H9 (cell line): ENCODE results near the gene CPNE7. TPM values are rescaled to one million over a fixed set of nuclear protein-coding genes. Genes with fewer than 3 reads are reported as not detected.

Experiments
- DNase-seq: peaks from one replicate; pipeline ENCODE4 v3.0.0-alpha.2; 2017
- H2AFZ ChIP-seq: one replicate; pipeline ENCODE4 v1.6.1; 2013; ENCODE audit warnings: mild to moderate bottlenecking, low read length, control low read depth, moderate library complexity
- H2AK5ac ChIP-seq: 2 replicates; pipeline ENCODE4 v1.6.1; 2013; ENCODE audit warnings: low read length, control low read depth, mixed read lengths; ENCODE audit not compliant: insufficient read length
- H2BK120ac ChIP-seq: one replicate; pipeline ENCODE4 v1.6.1; 2013; ENCODE audit warnings: low read depth, mild to moderate bottlenecking, low read length, control low read depth, inconsistent platforms; ENCODE audit not compliant: poor library complexity, severe bottlenecking
- H2BK12ac ChIP-seq: 2 replicates; pipeline ENCODE4 v1.6.1; 2013; ENCODE audit warnings: low read length, control low read depth, mixed read lengths, low read depth; ENCODE audit not compliant: insufficient read length
- H2BK15ac ChIP-seq: 2 replicates; pipeline ENCODE4 v1.6.1; 2013; ENCODE audit warnings: low read depth, low read length, control low read depth
- H2BK20ac ChIP-seq: one replicate; pipeline ENCODE4 v1.6.1; 2013; ENCODE audit warnings: low read depth, mild to moderate bottlenecking, low read length, control low read depth, inconsistent platforms; ENCODE audit not compliant: poor library complexity, severe bottlenecking
- H2BK5ac ChIP-seq: 2 replicates; pipeline ENCODE4 v1.6.1; 2013; ENCODE audit warnings: low read length, control low read depth, mixed read lengths; ENCODE audit not compliant: insufficient read length
- H3K14ac ChIP-seq: 2 replicates; pipeline ENCODE4 v1.6.1; 2013; ENCODE audit warnings: low read length, control low read depth; ENCODE audit not compliant: insufficient read depth
- H3K18ac ChIP-seq: 2 replicates; pipeline ENCODE4 v1.6.1; 2013; ENCODE audit warnings: low read depth, mild to moderate bottlenecking, mixed read lengths, low read length, control low read depth; ENCODE audit not compliant: insufficient read length
- H3K23ac ChIP-seq: 2 replicates; pipeline ENCODE4 v1.6.1; 2013; ENCODE audit warnings: low read length, control low read depth, mixed read lengths, low read depth; ENCODE audit not compliant: insufficient read length
- H3K23me2 ChIP-seq: 2 replicates; pipeline ENCODE4 v1.6.1; 2013; ENCODE audit warnings: low read depth, mild to moderate bottlenecking, mixed read lengths, low read length, control low read depth; ENCODE audit not compliant: insufficient read length, poor library complexity, severe bottlenecking
- H3K27ac ChIP-seq: 2 replicates; pipeline ENCODE4 v1.5.1; 2013; ENCODE audit warnings: low read length, control low read depth, mixed read lengths, low read depth; ENCODE audit not compliant: insufficient read length
- H3K27me3 ChIP-seq: 2 replicates; pipeline ENCODE4 v1.6.1; 2013; ENCODE audit warnings: low read length, control low read depth, inconsistent platforms; ENCODE audit not compliant: insufficient read depth
- H3K4ac ChIP-seq: 2 replicates; pipeline ENCODE4 v1.6.1; 2013; ENCODE audit warnings: low read depth, mild to moderate bottlenecking, control low read depth, inconsistent platforms, low read length, moderate library complexity
- H3K4me1 ChIP-seq: 2 replicates; pipeline ENCODE4 v1.6.1; 2013; ENCODE audit warnings: low read length, control low read depth, inconsistent platforms; ENCODE audit not compliant: insufficient read depth
- H3K4me2 ChIP-seq: 2 replicates; pipeline ENCODE4 v1.6.1; 2013; ENCODE audit warnings: low read length, control low read depth, mixed read lengths; ENCODE audit not compliant: insufficient read length, insufficient read depth
- H3K56ac ChIP-seq: 2 replicates; pipeline ENCODE4 v1.6.1; 2013; ENCODE audit warnings: low read depth, mild to moderate bottlenecking, mixed read lengths, low read length, control low read depth; ENCODE audit not compliant: insufficient read length
- H3K79me1 ChIP-seq: 2 replicates; pipeline ENCODE4 v1.6.1; 2013; ENCODE audit warnings: low read depth, mild to moderate bottlenecking, moderate library complexity, low read length, control low read depth, inconsistent platforms; ENCODE audit not compliant: insufficient read depth, poor library complexity, severe bottlenecking
- H3K79me2 ChIP-seq: 2 replicates; pipeline ENCODE4 v1.6.1; 2013; ENCODE audit warnings: low read length, control low read depth, inconsistent platforms; ENCODE audit not compliant: insufficient read depth
- H3K9ac ChIP-seq: 2 replicates; pipeline ENCODE4 v1.6.1; 2013; ENCODE audit warnings: low read length, control low read depth, mixed read lengths; ENCODE audit not compliant: insufficient read length; ENCODE audit errors: extremely low read depth
- H3K9me3 ChIP-seq: one replicate; pipeline ENCODE4 v1.6.1; 2013; ENCODE audit warnings: low read depth, low read length, inconsistent platforms; ENCODE audit not compliant: control insufficient read depth
- H3T11ph ChIP-seq: one replicate; pipeline ENCODE4 v1.6.1; 2013; ENCODE audit warnings: mild to moderate bottlenecking, low read length, control low read depth, inconsistent platforms
- H4K20me1 ChIP-seq: one replicate; pipeline ENCODE4 v1.6.1; 2013; ENCODE audit not compliant: control insufficient read depth, insufficient read length, insufficient read depth
- H4K5ac ChIP-seq: 2 replicates; pipeline ENCODE4 v1.6.1; 2013; ENCODE audit warnings: low read depth, mild to moderate bottlenecking, mixed read lengths, low read length, control low read depth; ENCODE audit not compliant: insufficient read length
- H4K8ac ChIP-seq: replicated peaks from 2 replicates; pipeline ENCODE4 v1.6.1; 2013; ENCODE audit warnings: low read length, control low read depth, mixed read lengths, low read depth; ENCODE audit not compliant: insufficient read length
- H4K91ac ChIP-seq: 2 replicates; pipeline ENCODE4 v1.6.1; 2013; ENCODE audit warnings: low read depth, mild to moderate bottlenecking, moderate library complexity, mixed read lengths, low read length, control low read depth; ENCODE audit not compliant: insufficient read length
- H3K27ac Mint-ChIP-seq, 3 experiments: 2 replicates in 2 of 3; 3 replicates in 1 of 3; pipeline ENCODE4 v1.8.0; 2020 to 2021; ENCODE audit warnings: mixed read lengths in 3 of 3, mild to moderate bottlenecking in 1 of 3, moderate library complexity in 1 of 3
- H3K27me3 Mint-ChIP-seq: 2 replicates; pipeline ENCODE4 v1.8.0; 2021; ENCODE audit warnings: low read depth, mild to moderate bottlenecking, moderate library complexity, mixed read lengths
- H3K36me3 Mint-ChIP-seq, 3 experiments: 2 replicates in 2 of 3; 3 replicates in 1 of 3; pipeline ENCODE4 v1.8.0; 2020 to 2021; ENCODE audit warnings: low read depth in 3 of 3, mixed read lengths in 3 of 3; ENCODE audit not compliant: insufficient read depth in 1 of 3
- H3K4me1 Mint-ChIP-seq, 2 experiments: 2 replicates each; pipeline ENCODE4 v1.8.0; 2020; ENCODE audit warnings: mixed read lengths in 2 of 2
- H3K4me3 Mint-ChIP-seq, 2 experiments: 2 replicates in 1 of 2; 3 replicates in 1 of 2; pipeline ENCODE4 v1.8.0; 2020 to 2021; ENCODE audit warnings: mild to moderate bottlenecking in 2 of 2, mixed read lengths in 2 of 2, moderate library complexity in 1 of 2
- H3K9me3 Mint-ChIP-seq, 2 experiments: 2 replicates in 1 of 2; 3 replicates in 1 of 2; pipeline ENCODE4 v1.8.0; 2020; ENCODE audit warnings: mild to moderate bottlenecking in 2 of 2, mixed read lengths in 2 of 2, moderate library complexity in 1 of 2
- CTCF ChIP-seq: fragments of 200-600 bp; sonication (generic); conservative IDR thresholded peaks from 3 replicates; pipeline ENCODE4 v1.8.0; 2021; ENCODE audit warnings: antibody characterized with exemption, mild to moderate bottlenecking
- WGBS: extraction: QIAGEN DNeasy Blood & Tissue Kit; methylation state at CpG from one replicate; pipeline ENCODE4 v1.1.7; 2013; ENCODE audit warnings: missing lambda C conversion rate, low lambda C conversion rate, mixed read lengths; ENCODE audit not compliant: insufficient read length; ENCODE audit errors: extremely low coverage; 5-methylcytosine and 5-hydroxymethylcytosine counted together
- total RNA-seq: library from RNA; stranded (reverse); gene quantifications from 2 replicates; pipeline ENCODE4 v1.2.1, GENCODE V29; 2021

Gene CPNE7
- total RNA-seq, 1 experiment from 2014 or later, result 23.4 TPM

- no peak overlapping the region for H2AFZ ChIP-seq
- no peak overlapping the region for H3K56ac ChIP-seq
- H3K4me1 ChIP-seq, result no peaks in the 10 kb centered on the region; the same call in 1 of the 2 replicates
- H3K79me1 ChIP-seq, result no peaks in the 10 kb centered on the region
- H3K14ac ChIP-seq, result no peak overlapping the region
- no peak overlapping the region for H2AK5ac ChIP-seq
- no peak overlapping the region for H3K23ac ChIP-seq
- H3K4ac ChIP-seq, result no peak overlapping the region
- no peaks in the 10 kb centered on the region for H4K20me1 ChIP-seq
- Mint-ChIP-seq H3K27me3 (peaks cover 32% of the 10 kb centered on the region), H3K4me3 (no peak overlapping the region), H3K9me3 (peaks cover 0 to 2% of the 10 kb centered on the region in 2 experiments; a peak in 2 of 5 replicates), H3K27ac (no peak overlapping the region), H3K4me1 (peaks cover 9 to 52% of the 10 kb centered on the region in 2 experiments), H3K36me3 (peaks cover 0 to 3% (median 3%) of the 10 kb centered on the region in 3 experiments; a peak in 3 of 7 replicates)
- no peaks in the 10 kb centered on the region for H3K23me2 ChIP-seq
- H4K5ac ChIP-seq, result no peak overlapping the region
- H4K91ac ChIP-seq, result no peak overlapping the region
- H3K27me3 ChIP-seq, result peaks cover 2% of the 10 kb centered on the region; the same call in 1 of the 2 replicates
- no peak overlapping the region for H2BK12ac ChIP-seq
- no peak overlapping the region for H2BK20ac ChIP-seq
- H3T11ph ChIP-seq, result no peak overlapping the region
- no peak for DNase-seq
- no peaks in the 10 kb centered on the region for H3K9me3 ChIP-seq
- no peak overlapping the region for H3K27ac ChIP-seq
- no peak overlapping the region for H3K4me2 ChIP-seq
- no peak overlapping the region for H2BK5ac ChIP-seq
- H3K18ac ChIP-seq, result no peak overlapping the region
- no CpG with 5 or more reads among the region's 16 CpGs for WGBS
- no peak overlapping the region for H4K8ac ChIP-seq
- H2BK15ac ChIP-seq, result no peak overlapping the region
- H3K79me2 ChIP-seq, result no peaks in the 10 kb centered on the region
- no peak for TF ChIP-seq CTCF
- no peak overlapping the region for H2BK120ac ChIP-seq
- H3K9ac ChIP-seq, result no peak overlapping the region
Observed at GRCh38 chr16:89620406-89620841, 44.9 kb downstream of the CPNE7 start.
